Natural killer cell treated with Interleukin-12 subunit alpha and Interleukin-12 subunit beta and Interleukin-15 and Interleukin-18, amount 100 ng/mL, for 72 hours (primary cell): ENCODE results near the gene KCTD10. TPM values are rescaled to one million over a fixed set of nuclear protein-coding genes. Genes with fewer than 3 reads are reported as not detected.

Experiments used
- ATAC-seq, 2 donors: fragments of 150-1000 bp; cut with Tn5 transposase in 1 of 2; sonication (Bioruptor Pico), chemical (Tn5 transposase) in 1 of 2; 2 replicates each; pipeline ENCODE4 v1.10.0; 2021
- DNase-seq: peaks from one replicate; pipeline ENCODE4 v3.0.0; 2022; ENCODE audit warnings: low spot score
- H3K27ac Mint-ChIP-seq, 2 donors: 1 replicate in 1 of 2; 2 replicates in 1 of 2; pipeline ENCODE4 v1.8.0; 2022; ENCODE audit warnings: mixed read lengths in 2 of 2, mild to moderate bottlenecking in 1 of 2, moderate library complexity in 1 of 2
- H3K27me3 Mint-ChIP-seq, 2 donors: 1 replicate in 1 of 2; 2 replicates in 1 of 2; pipeline ENCODE4 v1.8.0; 2022; ENCODE audit warnings: mixed read lengths in 2 of 2
- H3K36me3 Mint-ChIP-seq: one replicate; pipeline ENCODE4 v1.8.0; 2022; ENCODE audit warnings: mixed read lengths
- H3K4me1 Mint-ChIP-seq, 2 donors: 1 replicate in 1 of 2; 2 replicates in 1 of 2; pipeline ENCODE4 v1.8.0; 2022; ENCODE audit warnings: low read depth in 2 of 2, mixed read lengths in 2 of 2, mild to moderate bottlenecking in 1 of 2
- H3K4me3 Mint-ChIP-seq: one replicate; pipeline ENCODE4 v1.8.0; 2022; ENCODE audit warnings: mixed read lengths
- H3K9me3 Mint-ChIP-seq: 2 replicates; pipeline ENCODE4 v1.8.0; 2022; ENCODE audit warnings: mixed read lengths
- total RNA-seq, 2 donors: library from RNA; stranded (reverse); gene quantifications; one replicate each; pipeline ENCODE4 v1.2.3, GENCODE V29; 2022

Gene KCTD10
- 10 to 100 TPM; 49.9 to 92.0 TPM for total RNA-seq

- peaks cover 37 to 41% of the 10 kb centered on the region in 2 donors for H3K4me1 Mint-ChIP-seq
- no peaks in the 10 kb centered on the region for H3K36me3 Mint-ChIP-seq
- H3K9me3 Mint-ChIP-seq: no peaks in the 10 kb centered on the region
- peak within 1 kb of the TSS; percentile 99 for H3K27ac Mint-ChIP-seq
- peak within 1 kb of the TSS; percentile 98 for H3K4me3 Mint-ChIP-seq
- peak; percentile 92 for DNase-seq
- ATAC-seq: peak; percentile 98 to 99
- no peaks in the 10 kb centered on the region for H3K27me3 Mint-ChIP-seq
These were observed at the start of gene KCTD10, which contains the start of gene UBE3B for GRCh38 chr12:109477185-109477962. TSS of gene KCTD10 (minus strand) at chr12:109477300. CDS start at chr12:109477262, 38 bp downstream. TSS of gene UBE3B (plus strand) at chr12:109477634. CDS start at chr12:109483552, 5,918 bp downstream.

DNA sequence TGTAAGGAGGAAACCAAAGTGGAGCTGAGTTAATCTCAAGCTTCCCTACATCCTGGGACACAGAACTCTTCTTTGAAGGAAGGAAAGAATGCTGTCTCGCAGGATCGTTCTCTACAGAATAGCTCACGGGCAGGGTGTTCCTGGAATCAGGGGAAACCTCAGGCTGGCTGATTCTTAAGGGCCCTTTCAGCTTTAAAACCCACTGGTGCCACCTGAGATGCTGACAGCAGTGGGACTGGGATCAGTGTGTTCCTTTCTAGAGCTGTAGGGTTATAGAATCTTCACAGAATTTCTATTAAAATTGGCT lies 48.1 kb upstream of the KCTD10 start:
- ATAC-seq: no peak
- Mint-ChIP-seq H3K27me3 (no peaks in the 10 kb centered on the region), H3K4me3 (no peak overlapping the region), H3K27ac (no peak overlapping the region), H3K4me1 (no peaks in the 10 kb centered on the region), H3K36me3 (peaks cover 8% of the 10 kb centered on the region), H3K9me3 (no peaks in the 10 kb centered on the region)
- DNase-seq: no peak

GRCh38 chr12:109524466-109525278 lies 47.6 kb upstream of the KCTD10 start:
- H3K27ac Mint-ChIP-seq: no peak overlapping the region
- no peaks in the 10 kb centered on the region for H3K27me3 Mint-ChIP-seq
- DNase-seq (no peak), ATAC-seq (no peak)
- H3K36me3 Mint-ChIP-seq: peaks cover 8% of the 10 kb centered on the region
- H3K4me3 Mint-ChIP-seq: no peak overlapping the region
- no peaks in the 10 kb centered on the region for H3K4me1 Mint-ChIP-seq
- H3K9me3 Mint-ChIP-seq: no peaks in the 10 kb centered on the region

- DNase-seq (no peak), ATAC-seq (peak in 1 of 2 donors; percentile 10)
- Mint-ChIP-seq H3K27me3 (no peaks in the 10 kb centered on the region), H3K36me3 (peaks cover 8% of the 10 kb centered on the region), H3K4me3 (no peak overlapping the region), H3K9me3 (no peaks in the 10 kb centered on the region), H3K27ac (no peak overlapping the region), H3K4me1 (peaks cover 0 to 2% of the 10 kb centered on the region in 2 donors)
These were observed 46.4 kb upstream of the KCTD10 start for GRCh38 chr12:109523504-109523903.

GRCh38 chr12:109523071-109523470 lies 46.0 kb upstream of the KCTD10 start:
- Mint-ChIP-seq H3K4me1 (peaks cover 0 to 4% of the 10 kb centered on the region in 2 donors), H3K27me3 (no peaks in the 10 kb centered on the region), H3K4me3 (no peak overlapping the region), H3K27ac (no peak overlapping the region), H3K9me3 (no peaks in the 10 kb centered on the region), H3K36me3 (peaks cover 8% of the 10 kb centered on the region)
- DNase-seq (no peak), ATAC-seq (no peak)

GRCh38 chr12:109521831-109522230 lies 44.7 kb upstream of the KCTD10 start:
- DNase-seq (no peak), ATAC-seq (no peak)
- Mint-ChIP-seq H3K27me3 (no peaks in the 10 kb centered on the region), H3K4me1 (peaks cover 0 to 4% of the 10 kb centered on the region in 2 donors), H3K4me3 (no peak overlapping the region), H3K9me3 (no peaks in the 10 kb centered on the region), H3K36me3 (peaks cover 8% of the 10 kb centered on the region), H3K27ac (no peak overlapping the region)

- Mint-ChIP-seq H3K9me3 (no peaks in the 10 kb centered on the region), H3K4me3 (no peak overlapping the region)
These were observed 42.7 kb upstream of the KCTD10 start for GRCh38 chr12:109519787-109520186.

DNA sequence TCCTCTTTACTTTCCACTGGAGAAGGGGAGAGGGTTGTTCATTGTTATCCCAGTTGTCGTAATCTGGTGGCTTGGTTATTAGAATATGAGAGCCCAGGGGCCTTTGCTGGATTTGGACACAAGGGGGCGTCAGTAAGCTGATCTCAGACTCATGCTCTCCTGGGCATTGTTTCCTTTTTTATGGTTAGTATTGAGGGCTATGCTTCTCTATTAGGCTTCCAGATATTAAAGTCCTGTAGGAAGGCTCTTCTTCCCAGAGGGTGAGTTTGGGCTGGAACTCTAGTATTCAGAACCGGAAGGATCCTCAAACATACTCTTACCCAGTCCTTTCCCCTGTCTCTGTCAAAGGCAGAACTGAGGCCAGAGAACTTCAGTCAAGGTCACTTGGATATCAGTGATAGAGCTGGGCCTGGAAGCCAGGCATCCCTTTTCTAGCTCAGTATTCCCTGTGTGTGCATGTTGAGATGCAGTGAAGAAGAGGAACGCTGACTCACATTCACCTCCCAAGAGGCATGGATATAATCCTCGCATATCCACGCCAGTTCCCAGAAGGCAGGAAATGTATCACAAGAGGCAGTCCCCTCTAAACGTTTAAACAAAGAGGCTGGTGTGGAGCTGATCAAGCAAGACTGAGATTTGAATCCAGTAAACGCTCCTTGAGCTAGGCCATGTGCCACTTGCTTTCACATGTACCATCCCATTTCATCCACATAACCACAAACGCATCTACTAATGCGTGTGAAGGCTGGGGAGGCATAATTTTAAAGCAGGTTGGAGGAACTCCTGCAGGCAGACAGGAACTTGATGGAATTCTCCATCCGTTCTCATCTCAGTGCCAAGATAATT lies 41.9 kb upstream of the KCTD10 start:
- Mint-ChIP-seq H3K4me1 (peaks cover 0 to 4% of the 10 kb centered on the region in 2 donors), H3K4me3 (no peak overlapping the region), H3K27me3 (no peaks in the 10 kb centered on the region), H3K9me3 (no peaks in the 10 kb centered on the region), H3K36me3 (peaks cover 8% of the 10 kb centered on the region), H3K27ac (peak overlapping the region in 1 of 2 donors; percentile 33)
- ATAC-seq: no peak
- no peak for DNase-seq

More at GRCh38 chr12:109519787-109520186, 42.7 kb upstream of the KCTD10 start:
- Mint-ChIP-seq H3K27me3 (no peaks in the 10 kb centered on the region), H3K27ac (no peak overlapping the region), H3K4me1 (peaks cover 0 to 4% of the 10 kb centered on the region in 2 donors), H3K36me3 (peaks cover 8% of the 10 kb centered on the region)
- ATAC-seq: no peak
- no peak for DNase-seq

- Mint-ChIP-seq H3K36me3 (peaks cover 13% of the 10 kb centered on the region), H3K9me3 (no peaks in the 10 kb centered on the region), H3K4me1 (peaks cover 0 to 4% of the 10 kb centered on the region in 2 donors), H3K27me3 (no peaks in the 10 kb centered on the region), H3K27ac (no peak overlapping the region), H3K4me3 (no peak overlapping the region)
- DNase-seq (no peak), ATAC-seq (no peak)
These were observed 40.5 kb upstream of the KCTD10 start for GRCh38 chr12:109517619-109518018.

- H3K4me1 Mint-ChIP-seq: peaks cover 0 to 4% of the 10 kb centered on the region in 2 donors
- no peak overlapping the region for H3K4me3 Mint-ChIP-seq
- no peak for ATAC-seq
These were observed 36.9 kb upstream of the KCTD10 start for GRCh38 chr12:109513977-109514376.

GRCh38 chr12:109513051-109513450 lies 36.0 kb upstream of the KCTD10 start:
- H3K9me3 Mint-ChIP-seq: no peaks in the 10 kb centered on the region
- H3K36me3 Mint-ChIP-seq: peaks cover 28% of the 10 kb centered on the region
- no peaks in the 10 kb centered on the region for H3K27me3 Mint-ChIP-seq
- ATAC-seq (no peak), DNase-seq (no peak)
- no peak overlapping the region for H3K27ac Mint-ChIP-seq
- H3K4me3 Mint-ChIP-seq: no peak overlapping the region
- H3K4me1 Mint-ChIP-seq: no peaks in the 10 kb centered on the region

More at GRCh38 chr12:109513977-109514376, 36.9 kb upstream of the KCTD10 start:
- H3K36me3 Mint-ChIP-seq: peaks cover 24% of the 10 kb centered on the region
- no peak overlapping the region for H3K27ac Mint-ChIP-seq
- no peaks in the 10 kb centered on the region for H3K27me3 Mint-ChIP-seq
- H3K9me3 Mint-ChIP-seq: no peaks in the 10 kb centered on the region
- DNase-seq: no peak

DNA sequence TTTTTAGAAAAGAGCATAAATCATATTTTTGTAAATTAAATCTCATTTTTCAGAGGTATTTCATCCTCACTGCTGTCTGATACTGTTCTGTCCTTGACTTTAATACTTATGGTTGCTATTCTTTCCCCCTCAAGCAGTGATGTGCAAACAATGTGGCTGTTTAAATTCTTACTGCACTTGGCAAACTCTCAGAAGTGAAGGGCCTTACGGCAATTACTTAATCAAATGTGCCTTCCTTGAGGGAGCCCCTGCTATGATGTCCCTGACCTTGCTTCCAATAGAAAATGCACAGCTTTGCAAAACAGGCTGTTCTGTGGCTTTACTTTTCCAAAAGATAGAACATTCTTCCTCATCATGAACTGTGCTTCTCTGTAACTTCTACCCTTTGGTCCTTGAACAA lies 35.5 kb upstream of the KCTD10 start:
- DNase-seq (no peak), ATAC-seq (no peak)
- peaks cover 28% of the 10 kb centered on the region for H3K36me3 Mint-ChIP-seq
- no peak overlapping the region for H3K4me3 Mint-ChIP-seq
- H3K4me1 Mint-ChIP-seq: no peaks in the 10 kb centered on the region
- H3K27ac Mint-ChIP-seq: no peak overlapping the region
- no peaks in the 10 kb centered on the region for H3K27me3 Mint-ChIP-seq
- H3K9me3 Mint-ChIP-seq: no peaks in the 10 kb centered on the region

- Mint-ChIP-seq H3K4me1 (no peaks in the 10 kb centered on the region), H3K4me3 (no peak overlapping the region), H3K36me3 (peaks cover 34% of the 10 kb centered on the region), H3K9me3 (no peaks in the 10 kb centered on the region), H3K27ac (no peak overlapping the region), H3K27me3 (no peaks in the 10 kb centered on the region)
- DNase-seq (no peak), ATAC-seq (no peak)
These were observed 33.1 kb upstream of the KCTD10 start for GRCh38 chr12:109510196-109510595.
